Colonic mucosa (tissue), 4 donors: ENCODE measurements around the gene STAP2. TPM values are rescaled to one million over a fixed set of nuclear protein-coding genes. Genes with fewer than 3 reads are reported as not detected.

Experiments
- DNase-seq: peaks from one replicate; pipeline ENCODE4 v3.0.0-alpha.2; 2020
- H3K27ac ChIP-seq: fragments of 200-600 bp; one replicate; pipeline ENCODE4 v1.8.0; 2021
- H3K27me3 ChIP-seq: fragments of 200-600 bp; one replicate; pipeline ENCODE4 v1.8.0; 2021
- H3K36me3 ChIP-seq: fragments of 200-600 bp; one replicate; pipeline ENCODE4 v1.8.0; 2021
- H3K4me1 ChIP-seq: fragments of 200-600 bp; one replicate; pipeline ENCODE4 v1.8.0; 2021; ENCODE audit warnings: mild to moderate bottlenecking
- H3K4me3 ChIP-seq: fragments of 200-600 bp; one replicate; pipeline ENCODE4 v1.8.0; 2021
- H3K9ac ChIP-seq, 2 donors: one replicate each; pipeline ENCODE4 v1.7.0; 2013; ENCODE audit warnings: control low read depth in 2 of 2, low read depth in 2 of 2, low read length in 2 of 2
- H3K9me3 ChIP-seq: fragments of 200-600 bp; one replicate; pipeline ENCODE4 v1.8.0; 2021
- intact Hi-C: fragments of 100-400 bp; cut with DNase I; formaldehyde crosslinking; loops from one replicate; pipeline ENCODE4 v1.14.1; 2022
- total RNA-seq, 2 donors: library from RNA; stranded (reverse); fragmentation: NEBNext Ultra II Directional in 1 of 2; extraction: Animal tissue kit (Norgen Biotek cat#: 25700) in 1 of 2; gene quantifications; one replicate each; pipeline ENCODE4 v1.2.1, GENCODE V29; 2021
- TF ChIP-seq, protein P1 (sequence below): fragments of 200-600 bp; IDR thresholded peaks from one replicate; pipeline ENCODE4 v1.8.0; 2022; ENCODE audit warnings: antibody characterized with exemption, mild to moderate bottlenecking
- donor health status: healthy.
- donor health status: DM: no; HTN: no; CAD: no.
- donor health status: DM: no; HTN: no; CAD: no.

STAP2 gene
- total RNA-seq, 2 donors from 2014 or later = 197 to 218 TPM

DNA sequence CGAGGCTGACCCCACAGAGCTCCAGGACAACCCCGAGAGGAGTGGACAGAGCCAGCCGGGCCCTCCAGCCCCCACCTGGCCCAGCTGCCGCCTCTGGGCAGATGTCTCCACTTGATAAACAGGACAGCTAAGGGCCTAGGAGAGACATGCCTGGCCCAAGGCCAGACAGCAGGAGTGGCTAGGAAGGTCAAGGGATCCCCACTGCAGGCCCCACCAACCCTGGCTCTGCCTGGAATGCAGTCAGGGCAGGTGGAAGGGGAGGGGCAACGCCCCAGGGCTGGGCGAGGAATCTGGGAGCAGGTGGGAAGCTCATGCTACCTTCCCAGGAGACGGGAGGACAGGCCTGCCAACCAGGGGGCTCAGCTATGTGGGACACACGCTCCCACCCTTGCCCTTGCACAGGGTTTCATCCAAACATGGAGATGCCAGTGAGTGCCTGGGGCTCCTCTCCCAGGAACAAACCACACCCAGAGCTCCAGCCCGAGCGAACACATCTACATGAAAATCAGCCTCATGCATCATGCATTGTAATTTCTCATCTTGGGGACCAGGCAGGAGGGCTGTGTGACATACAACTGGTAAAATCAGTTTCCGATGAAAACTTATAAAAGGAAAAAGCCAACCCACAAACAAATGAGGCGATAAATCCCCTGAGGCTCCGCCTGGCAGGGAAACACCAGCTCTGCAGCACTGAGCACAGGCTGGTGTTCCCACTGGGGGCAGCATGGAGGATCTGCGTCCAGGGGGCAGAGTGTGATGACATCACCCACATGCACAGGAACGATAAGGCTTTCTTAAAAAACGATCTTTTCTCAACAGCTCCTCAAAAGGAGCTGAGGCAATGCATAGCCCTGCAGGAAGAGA lies 36.8 kb upstream of the STAP2 start:
- no peaks in the 10 kb centered on the region for H3K36me3 ChIP-seq
- intact Hi-C loops = no loop called here
- peak; percentile 80 for DNase-seq
- peaks cover 42% of the 10 kb centered on the region for H3K4me1 ChIP-seq
- no peaks in the 10 kb centered on the region for H3K9me3 ChIP-seq
- H3K4me3 ChIP-seq = no peak overlapping the region
- TF ChIP-seq, protein P1, sequence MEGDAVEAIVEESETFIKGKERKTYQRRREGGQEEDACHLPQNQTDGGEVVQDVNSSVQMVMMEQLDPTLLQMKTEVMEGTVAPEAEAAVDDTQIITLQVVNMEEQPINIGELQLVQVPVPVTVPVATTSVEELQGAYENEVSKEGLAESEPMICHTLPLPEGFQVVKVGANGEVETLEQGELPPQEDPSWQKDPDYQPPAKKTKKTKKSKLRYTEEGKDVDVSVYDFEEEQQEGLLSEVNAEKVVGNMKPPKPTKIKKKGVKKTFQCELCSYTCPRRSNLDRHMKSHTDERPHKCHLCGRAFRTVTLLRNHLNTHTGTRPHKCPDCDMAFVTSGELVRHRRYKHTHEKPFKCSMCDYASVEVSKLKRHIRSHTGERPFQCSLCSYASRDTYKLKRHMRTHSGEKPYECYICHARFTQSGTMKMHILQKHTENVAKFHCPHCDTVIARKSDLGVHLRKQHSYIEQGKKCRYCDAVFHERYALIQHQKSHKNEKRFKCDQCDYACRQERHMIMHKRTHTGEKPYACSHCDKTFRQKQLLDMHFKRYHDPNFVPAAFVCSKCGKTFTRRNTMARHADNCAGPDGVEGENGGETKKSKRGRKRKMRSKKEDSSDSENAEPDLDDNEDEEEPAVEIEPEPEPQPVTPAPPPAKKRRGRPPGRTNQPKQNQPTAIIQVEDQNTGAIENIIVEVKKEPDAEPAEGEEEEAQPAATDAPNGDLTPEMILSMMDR = peak; percentile 14
- H3K27me3 ChIP-seq = no peaks in the 10 kb centered on the region
- peak overlapping the region; percentile 50 for H3K27ac ChIP-seq
- H3K9ac ChIP-seq = peak overlapping the region; percentile 64 to 73

GRCh38 chr19:4374498-4375163 lies 36.0 kb upstream of the STAP2 start:
- intact Hi-C loops = no loop called here
- peak overlapping the region; percentile 50 for H3K27ac ChIP-seq
- TF ChIP-seq, protein P1 = no peak
- H3K4me1 ChIP-seq = peaks cover 46% of the 10 kb centered on the region
- no peaks in the 10 kb centered on the region for H3K9me3 ChIP-seq
- no peaks in the 10 kb centered on the region for H3K27me3 ChIP-seq
- DNase-seq = peak; percentile 74
- H3K36me3 ChIP-seq = no peaks in the 10 kb centered on the region
- H3K4me3 ChIP-seq = no peak overlapping the region
- peak overlapping the region; percentile 64 to 73 for H3K9ac ChIP-seq

DNA sequence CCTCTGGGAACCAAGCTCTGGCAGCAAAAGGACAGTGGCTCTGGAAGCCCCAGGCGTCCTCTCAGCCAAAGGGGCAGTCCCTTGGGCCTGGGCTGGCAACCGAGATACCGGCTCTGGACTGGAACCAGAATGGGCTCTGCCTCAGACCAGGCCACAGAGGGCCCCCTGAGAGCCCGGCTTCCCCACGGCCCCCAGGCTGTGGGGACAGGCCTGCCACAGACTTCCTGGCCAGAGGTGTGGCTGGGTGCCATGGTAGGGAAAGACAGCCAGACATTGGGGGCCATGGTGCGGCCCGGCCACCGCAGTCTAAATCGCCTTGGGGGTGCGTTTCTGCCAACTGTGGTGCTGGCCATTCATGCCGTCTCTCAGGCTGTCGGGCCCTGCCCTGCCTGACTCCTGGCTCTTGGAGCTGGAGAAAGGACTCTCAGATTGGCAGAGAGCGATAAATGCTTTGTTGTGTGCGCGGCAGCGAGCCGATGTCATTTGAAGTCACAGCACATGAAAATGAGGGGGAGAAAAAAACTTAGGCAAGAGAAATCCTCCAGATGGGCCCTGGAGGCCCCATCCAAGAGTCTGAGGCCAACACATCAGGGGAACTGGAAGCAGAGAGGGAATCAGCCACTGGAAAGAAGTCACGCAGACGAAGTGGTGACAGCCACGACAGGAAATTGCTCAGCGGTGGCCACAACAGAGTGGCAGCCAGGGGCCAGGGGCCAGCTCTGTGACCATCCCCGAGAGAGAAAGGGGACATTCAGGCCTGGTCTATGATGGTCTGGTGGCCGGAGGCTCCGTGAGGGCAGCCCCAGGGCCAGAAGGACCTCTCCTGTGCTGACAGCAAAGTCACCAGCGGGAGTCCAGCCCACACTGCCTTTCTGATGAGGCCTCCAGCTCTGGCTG lies 35.2 kb upstream of the STAP2 start:
- intact Hi-C loops = no loop called here
- TF ChIP-seq, protein P1 = no peak
- no peak overlapping the region for H3K4me3 ChIP-seq
- no peaks in the 10 kb centered on the region for H3K9me3 ChIP-seq
- H3K27ac ChIP-seq = peak overlapping the region; percentile 50
- no peaks in the 10 kb centered on the region for H3K36me3 ChIP-seq
- peak overlapping the region; percentile 64 to 73 for H3K9ac ChIP-seq
- no peak for DNase-seq
- peaks cover 46% of the 10 kb centered on the region for H3K4me1 ChIP-seq
- H3K27me3 ChIP-seq = no peaks in the 10 kb centered on the region

DNA sequence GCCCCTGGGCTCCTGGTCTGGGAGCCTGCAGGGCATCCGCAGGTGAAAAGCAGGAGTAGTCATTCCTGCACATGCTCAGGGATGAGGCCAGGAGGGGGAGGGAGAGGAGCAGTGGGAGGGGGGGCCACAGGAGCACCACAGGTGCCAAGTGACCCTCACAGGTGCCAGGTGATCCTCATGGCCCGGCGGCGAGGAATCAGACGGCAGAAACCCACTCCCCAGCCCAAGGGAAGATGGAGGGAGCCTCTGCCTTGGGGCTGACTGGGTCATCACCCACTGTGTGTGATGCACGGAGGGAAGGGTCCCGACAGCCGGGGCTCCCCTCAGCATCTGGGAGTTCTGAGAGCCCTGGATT lies 34.4 kb upstream of the STAP2 start:
- Histone ChIP-seq H3K36me3 (no peaks in the 10 kb centered on the region), H3K9me3 (no peaks in the 10 kb centered on the region), H3K27ac (no peak overlapping the region), H3K4me1 (peaks cover 52% of the 10 kb centered on the region), H3K27me3 (no peaks in the 10 kb centered on the region), H3K4me3 (no peak overlapping the region), H3K9ac (no peak overlapping the region)
- no peak for DNase-seq
- TF ChIP-seq, protein P1 = no peak
- intact Hi-C loops = no loop called here
